ELR (cell line): ENCODE results near the gene SLC52A3.
"Not testable (repeated sequence)": the region's sequence is repeated elsewhere in the genome, so short reads cannot be mapped to it uniquely, and the experiment has no call there.

ENCODE experiments used
- DNase-seq: peaks from one replicate; pipeline ENCODE4 v3.0.0-alpha.2; 2015; ENCODE audit warnings: low read depth

The SLC52A3 gene

DNA sequence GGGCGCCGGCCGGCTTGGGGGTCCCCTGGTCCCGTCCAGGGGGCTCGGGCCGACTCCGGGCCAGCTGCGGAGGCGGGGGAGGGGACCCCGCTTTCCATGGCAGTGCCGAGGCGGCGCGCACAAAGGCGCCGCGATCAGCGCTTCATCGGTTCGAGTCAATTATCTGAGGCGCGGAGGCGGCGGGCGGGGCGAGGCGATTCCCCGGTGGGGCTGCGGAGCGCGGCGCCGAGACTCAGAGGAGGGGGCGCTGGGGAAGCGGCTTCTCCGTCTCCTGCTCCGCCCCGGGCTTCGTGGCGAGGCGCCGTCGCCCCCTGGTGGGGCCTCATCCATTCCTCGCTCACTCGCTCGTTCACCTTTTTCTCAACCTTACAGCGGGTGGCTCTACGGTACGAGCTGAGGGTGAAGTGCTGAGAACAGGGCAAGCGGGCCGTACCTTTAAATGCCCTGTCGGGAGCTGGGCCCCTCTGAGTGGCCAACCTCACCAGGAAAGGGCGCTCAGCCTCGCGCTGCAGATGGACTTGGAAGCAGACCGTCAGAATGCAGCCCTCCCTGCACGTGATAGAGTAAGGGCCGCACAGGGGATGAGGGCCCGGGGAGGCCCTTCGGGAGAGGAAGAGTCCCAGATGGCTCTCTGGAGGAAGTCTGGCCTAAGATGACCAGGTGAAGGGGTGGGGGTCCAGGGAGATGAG is 39.9 kb downstream of the SLC52A3 start:
- peak; percentile 45 for DNase-seq

DNA sequence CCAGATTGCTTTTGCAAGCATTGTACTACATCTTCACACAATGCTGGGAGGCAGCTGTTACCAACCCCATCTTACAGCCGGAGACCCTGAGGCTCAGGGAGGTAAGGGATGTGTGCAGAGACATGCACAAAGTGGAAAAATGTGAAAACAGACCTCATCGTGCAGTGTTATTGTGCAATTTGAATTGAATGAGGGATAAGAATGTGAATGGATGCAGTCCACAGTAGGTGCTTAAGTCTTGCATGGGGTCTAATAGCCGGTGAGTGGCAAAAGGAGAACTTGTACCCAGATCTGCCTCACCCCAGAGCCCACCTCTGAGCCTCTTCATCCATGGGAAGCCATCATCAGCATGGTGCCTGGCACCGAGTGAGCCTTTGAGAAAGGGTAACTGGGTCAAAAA is 42.1 kb downstream of the SLC52A3 start:
- no peak for DNase-seq

DNA sequence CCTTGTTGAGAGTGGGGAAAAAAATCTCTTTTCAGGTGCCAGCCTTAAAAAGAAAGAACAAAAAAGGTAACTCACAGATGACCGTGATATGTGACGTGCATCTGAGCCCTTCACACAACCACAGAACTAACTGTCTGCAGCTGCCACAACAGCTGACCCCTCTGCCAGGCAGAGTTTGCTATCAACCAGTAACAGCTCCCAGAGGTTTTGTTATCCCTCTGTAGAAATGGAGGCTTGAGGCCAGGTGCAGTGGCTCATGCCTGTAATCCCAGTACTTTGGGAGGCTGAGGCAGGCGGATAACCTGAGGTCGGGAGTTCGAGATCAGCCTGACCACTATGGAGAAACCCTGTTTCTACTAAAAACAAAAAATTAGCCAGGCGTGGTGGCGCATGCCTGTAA is 42.8 kb downstream of the SLC52A3 start:
- no peak for DNase-seq

DNA sequence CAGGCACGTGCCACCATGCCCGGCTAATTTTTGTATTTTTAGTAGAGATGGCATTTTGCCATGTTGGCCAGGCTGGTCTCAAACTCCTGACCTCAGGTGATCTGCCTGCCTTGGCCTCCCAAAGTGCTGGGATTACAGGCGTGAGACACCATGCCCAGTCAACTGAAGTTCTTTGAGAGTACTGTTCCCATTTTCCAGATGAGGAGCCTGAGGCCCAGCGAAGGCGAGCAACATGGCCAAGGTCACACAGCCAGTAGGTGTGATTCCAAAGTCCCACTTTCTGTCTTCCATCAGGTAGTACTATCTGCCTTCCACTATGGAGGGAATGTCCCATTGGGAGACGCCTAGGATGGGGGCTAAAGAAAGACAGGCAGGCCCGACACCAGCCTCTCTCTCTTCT is 43.5 kb downstream of the SLC52A3 start:
- not testable (repeated sequence) for DNase-seq

- no peak for DNase-seq
These were observed 44.5 kb downstream of the SLC52A3 start for GRCh38 chr20:723756-724155.

- no peak for DNase-seq
These were observed 45.3 kb downstream of the SLC52A3 start for GRCh38 chr20:722822-723644.

DNA sequence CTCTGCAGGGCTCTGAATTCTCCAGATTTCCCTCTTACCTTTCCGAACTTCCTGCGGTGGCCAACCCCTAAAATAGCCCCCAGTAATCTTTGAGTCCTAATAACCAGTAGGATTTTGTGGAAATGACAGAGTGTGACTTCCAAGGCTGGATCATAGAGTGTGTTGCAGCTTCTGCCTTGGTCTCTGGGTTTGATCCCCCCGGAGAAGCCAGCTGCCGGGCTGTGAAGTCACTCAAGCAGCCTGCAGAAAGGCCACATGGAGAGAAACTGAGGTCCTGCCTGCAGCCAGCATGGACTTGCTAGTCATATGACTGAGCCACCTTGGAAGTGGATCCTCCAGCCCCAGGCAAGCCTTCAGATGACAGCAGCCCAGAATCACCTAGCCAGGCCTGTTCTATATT is 46.4 kb downstream of the SLC52A3 start:
- no peak for DNase-seq

- no peak for DNase-seq
These were observed 48.5 kb downstream of the SLC52A3 start for GRCh38 chr20:719816-720215.

DNA sequence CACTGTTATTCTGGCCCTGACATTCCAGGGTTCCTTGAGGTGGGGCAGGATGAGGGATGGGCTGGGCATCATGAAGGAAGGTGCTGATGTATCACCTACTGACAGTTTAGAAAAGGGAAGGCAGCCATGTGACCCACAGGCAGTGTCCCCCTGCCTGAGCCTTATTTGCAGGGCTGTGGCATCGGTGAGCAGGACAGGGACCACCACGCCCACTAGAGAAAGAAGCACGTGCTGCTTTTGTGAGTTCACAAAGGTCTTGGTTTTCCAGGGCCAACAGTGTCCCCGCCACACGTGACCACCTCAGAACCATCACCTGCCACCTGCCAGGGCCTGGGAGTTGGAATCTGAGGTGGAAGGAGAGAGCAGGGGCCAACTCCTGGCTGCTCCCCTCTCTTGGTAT is 49.2 kb downstream of the SLC52A3 start:
- DNase-seq = no peak

- no peak for DNase-seq
These were observed 50.5 kb downstream of the SLC52A3 start for GRCh38 chr20:717832-718231.

- no peak for DNase-seq
These were observed 51.0 kb downstream of the SLC52A3 start for GRCh38 chr20:717271-717670.

GRCh38 chr20:714453-714852 is 53.8 kb downstream of the SLC52A3 start:
- DNase-seq = no peak

DNA sequence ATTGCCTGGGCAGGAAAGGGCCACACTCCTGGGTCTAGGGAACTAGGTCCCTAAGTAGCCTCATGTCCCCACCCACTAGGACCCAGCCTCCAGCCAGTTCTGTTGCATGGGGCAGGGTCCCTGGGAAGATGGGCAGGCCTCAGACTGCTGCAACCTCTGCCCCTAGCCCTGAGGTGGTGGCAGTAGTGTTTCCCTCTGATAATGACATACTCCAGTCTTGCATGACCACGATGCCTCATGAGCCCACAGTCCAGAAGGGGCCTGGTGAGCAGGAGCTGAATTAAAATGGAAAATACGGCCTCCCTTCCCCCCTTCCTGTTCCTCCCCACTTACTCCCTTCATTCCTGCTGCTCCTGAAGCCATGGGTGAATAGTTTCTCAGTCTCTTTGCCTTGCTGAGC is 56.7 kb downstream of the SLC52A3 start:
- DNase-seq = no peak

- DNase-seq = no peak
These were observed 57.4 kb downstream of the SLC52A3 start for GRCh38 chr20:710780-711450.
